Stomach (tissue), 4 donors: ENCODE data around the gene CHST11.

Experiments
- POLR2A ChIP-seq, 4 donors: fragments of 450-650 bp; IDR thresholded peaks; one replicate each; pipeline ENCODE4 v1.6.1; 2016; ENCODE audit warnings: antibody characterized with exemption in 4 of 4, control low read depth in 2 of 4, mild to moderate bottlenecking in 1 of 4, moderate library complexity in 1 of 4
- TF ChIP-seq, protein P1 (sequence below), 7 experiments: fragments of 450-650 bp in 4 of 7; fragments of 200-600 bp in 3 of 7; sonication (generic) in 3 of 7; IDR thresholded peaks; one replicate each; pipeline ENCODE4 v1.5.1; 2016 to 2019; ENCODE audit warnings: antibody characterized with exemption in 7 of 7, control low read depth in 2 of 7, mild to moderate bottlenecking in 1 of 7

DNA sequence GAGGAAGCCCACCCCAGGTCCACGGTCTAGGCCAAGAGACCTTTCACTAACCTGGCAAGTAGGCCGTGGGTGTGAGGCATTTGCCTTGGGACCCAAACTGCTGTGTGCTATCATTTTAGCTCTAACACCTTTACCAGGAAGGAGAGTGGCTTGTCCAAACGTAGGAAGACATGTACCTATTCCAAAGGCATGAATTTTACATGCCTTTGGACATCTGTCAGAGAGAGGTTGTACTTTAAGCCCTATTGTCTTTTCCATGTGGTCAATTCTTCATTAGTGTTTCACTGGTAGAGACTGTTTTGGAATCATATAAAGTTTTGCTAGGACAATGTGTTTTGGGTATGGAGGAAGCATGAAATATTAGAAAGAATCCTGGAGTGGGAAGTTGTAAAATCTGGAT lies 352.5 kb downstream of the CHST11 start:
- TF ChIP-seq, protein P1, sequence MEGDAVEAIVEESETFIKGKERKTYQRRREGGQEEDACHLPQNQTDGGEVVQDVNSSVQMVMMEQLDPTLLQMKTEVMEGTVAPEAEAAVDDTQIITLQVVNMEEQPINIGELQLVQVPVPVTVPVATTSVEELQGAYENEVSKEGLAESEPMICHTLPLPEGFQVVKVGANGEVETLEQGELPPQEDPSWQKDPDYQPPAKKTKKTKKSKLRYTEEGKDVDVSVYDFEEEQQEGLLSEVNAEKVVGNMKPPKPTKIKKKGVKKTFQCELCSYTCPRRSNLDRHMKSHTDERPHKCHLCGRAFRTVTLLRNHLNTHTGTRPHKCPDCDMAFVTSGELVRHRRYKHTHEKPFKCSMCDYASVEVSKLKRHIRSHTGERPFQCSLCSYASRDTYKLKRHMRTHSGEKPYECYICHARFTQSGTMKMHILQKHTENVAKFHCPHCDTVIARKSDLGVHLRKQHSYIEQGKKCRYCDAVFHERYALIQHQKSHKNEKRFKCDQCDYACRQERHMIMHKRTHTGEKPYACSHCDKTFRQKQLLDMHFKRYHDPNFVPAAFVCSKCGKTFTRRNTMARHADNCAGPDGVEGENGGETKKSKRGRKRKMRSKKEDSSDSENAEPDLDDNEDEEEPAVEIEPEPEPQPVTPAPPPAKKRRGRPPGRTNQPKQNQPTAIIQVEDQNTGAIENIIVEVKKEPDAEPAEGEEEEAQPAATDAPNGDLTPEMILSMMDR (IDR thresholded peaks at IDR 0.05), result no peak
- no peak for TF ChIP-seq POLR2A (IDR thresholded peaks at IDR 0.05)
